Inferior parietal cortex (tissue), 1 donor: Measurements from ENCODE around the gene SCAMP2.
"Not testable (repeated sequence)": the region's sequence is repeated elsewhere in the genome, so short reads cannot be mapped to it uniquely, and the experiment has no call there.

ENCODE experiments used
- DNase-seq: peaks from one replicate; pipeline ENCODE4 v3.0.0-alpha.2; 2016; ENCODE audit errors: extremely low spot score

SCAMP2 gene, protein sequence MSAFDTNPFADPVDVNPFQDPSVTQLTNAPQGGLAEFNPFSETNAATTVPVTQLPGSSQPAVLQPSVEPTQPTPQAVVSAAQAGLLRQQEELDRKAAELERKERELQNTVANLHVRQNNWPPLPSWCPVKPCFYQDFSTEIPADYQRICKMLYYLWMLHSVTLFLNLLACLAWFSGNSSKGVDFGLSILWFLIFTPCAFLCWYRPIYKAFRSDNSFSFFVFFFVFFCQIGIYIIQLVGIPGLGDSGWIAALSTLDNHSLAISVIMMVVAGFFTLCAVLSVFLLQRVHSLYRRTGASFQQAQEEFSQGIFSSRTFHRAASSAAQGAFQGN

DNA sequence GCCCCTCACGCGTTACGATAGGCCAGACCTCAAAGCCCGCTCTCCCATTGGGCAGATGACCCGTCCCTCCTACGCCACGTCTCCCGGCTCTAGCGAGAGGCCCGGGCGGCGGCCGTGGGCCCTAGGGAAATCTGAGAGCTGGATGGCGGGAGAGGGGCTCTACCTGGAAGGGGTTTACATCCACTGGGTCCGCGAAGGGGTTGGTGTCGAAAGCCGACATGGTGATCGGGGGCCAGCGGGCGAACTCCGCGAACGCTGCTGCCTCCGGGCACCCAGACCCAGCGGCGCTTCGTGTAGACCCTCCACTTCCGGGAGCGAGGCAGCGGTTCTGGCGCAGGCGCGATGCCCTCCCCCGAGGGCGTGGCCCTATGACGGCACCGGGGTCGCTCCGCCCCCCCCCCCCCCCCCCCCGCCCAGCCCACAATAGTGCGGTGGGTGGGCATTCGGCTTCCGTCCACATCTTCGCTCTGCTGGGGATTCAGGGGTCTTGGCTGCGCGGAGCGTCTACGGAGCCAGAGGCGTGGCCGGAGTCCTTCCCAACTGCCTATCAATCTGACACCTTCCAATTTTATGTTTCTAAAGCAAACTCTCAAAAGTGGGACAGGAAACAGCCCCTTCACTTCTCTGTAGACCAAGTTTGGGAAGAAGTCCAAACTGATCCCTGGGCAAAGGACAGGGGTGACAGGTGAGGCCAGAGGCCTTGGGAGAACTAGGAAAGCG is at the start of gene SCAMP2:
Gene SCAMP2, minus strand, starts transcription at position 330 of the 720 bp plus-strand sequence. Its CDS starts 110 bp downstream, at position 220.
- DNase-seq: peak; percentile 93

DNA sequence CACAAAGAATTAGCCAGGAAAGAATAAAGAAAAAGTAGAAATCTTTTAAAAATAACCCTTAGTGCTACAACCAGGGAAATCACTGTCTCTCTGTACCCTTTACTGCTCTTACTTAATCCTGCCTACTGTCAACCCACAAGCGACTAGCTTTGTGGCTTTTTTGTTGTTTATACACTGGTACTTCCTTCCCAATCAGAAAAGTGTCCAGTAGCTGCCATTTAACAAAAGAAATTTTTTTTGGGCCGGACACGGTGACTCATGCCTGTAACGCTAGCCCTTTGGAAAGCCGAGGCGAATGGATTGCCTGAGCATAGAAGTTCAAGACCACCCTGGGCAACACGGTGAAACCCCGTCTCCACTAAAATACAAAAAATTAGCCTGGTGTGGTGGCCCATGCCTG is 47.3 kb upstream of the SCAMP2 start:
- DNase-seq: no peak

DNA sequence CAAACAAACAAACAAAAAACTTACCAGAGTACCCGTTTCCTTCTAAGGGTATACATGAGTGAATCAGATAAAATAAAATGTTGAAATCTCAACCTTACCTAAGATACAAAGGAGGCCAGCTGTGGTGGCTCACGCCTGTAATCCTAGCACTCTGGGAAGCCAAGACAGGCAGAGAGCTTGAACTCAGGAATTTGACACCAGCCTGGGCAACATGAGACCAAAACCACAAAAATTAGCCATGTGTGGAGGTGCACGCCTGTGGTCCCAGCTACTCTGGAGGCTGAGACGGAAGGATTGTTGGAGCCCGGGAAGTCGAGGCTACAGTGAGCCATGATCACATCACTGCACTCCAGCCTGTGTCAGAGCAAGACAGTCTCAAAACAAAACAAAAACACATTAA is 44.5 kb upstream of the SCAMP2 start:
- no peak for DNase-seq

DNA sequence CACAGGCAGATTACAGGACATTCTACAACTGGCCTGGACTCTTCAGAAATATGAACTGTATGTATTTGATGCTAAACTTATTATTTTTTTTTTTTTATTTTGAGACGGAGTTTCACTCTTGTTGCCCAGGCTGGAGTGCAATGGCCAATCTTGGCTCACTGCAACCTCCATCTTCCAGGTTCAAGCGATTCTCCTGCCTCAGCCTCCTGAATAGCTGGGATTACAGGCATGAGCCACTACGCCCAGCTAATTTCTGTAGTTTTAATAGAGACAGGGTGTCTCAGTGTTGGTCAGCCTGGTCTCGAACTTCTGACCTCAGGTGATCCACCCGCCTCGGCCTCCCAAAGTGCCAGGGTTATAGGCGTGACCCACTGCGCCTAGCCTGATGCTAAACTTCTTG is 40.6 kb upstream of the SCAMP2 start:
- DNase-seq: not testable (repeated sequence)

DNA sequence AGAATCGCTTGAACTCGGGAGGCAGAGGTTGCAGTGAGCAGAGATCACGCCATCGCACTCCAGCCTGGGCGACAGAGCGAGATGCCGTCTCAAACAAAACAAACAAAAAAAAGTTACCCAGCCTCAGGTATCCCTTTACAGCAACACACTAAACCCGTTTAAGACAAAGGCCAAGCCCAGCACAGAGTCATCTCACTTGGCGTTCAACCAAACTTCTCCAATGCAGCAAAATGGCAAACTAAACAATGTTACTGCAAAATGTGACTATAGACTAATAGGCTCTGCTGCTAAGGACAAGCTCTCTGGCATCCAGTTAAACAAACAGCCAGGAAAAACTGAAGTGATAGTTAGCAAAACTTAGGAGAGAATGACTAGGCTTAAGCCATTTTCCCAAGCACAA is 39.9 kb upstream of the SCAMP2 start:
- no peak for DNase-seq

DNA sequence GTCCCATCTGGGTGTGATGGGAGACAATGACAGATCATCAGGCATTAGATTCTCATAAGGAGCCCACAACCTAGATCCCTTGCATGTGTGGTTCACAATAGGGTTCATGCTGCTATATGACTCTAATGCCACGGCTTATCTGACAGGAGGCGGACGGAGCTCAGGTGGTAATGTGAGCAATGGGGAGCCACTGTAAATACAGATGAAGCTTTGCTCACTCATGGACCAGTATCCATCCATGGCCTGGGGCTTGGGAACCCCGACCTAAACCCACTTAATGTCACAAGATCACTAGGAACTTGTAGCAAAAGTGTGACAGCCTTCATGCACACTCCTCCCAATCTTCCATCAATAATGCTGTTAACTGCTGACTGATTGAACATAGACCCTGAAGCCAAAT is 35.5 kb upstream of the SCAMP2 start:
- DNase-seq: no peak

DNA sequence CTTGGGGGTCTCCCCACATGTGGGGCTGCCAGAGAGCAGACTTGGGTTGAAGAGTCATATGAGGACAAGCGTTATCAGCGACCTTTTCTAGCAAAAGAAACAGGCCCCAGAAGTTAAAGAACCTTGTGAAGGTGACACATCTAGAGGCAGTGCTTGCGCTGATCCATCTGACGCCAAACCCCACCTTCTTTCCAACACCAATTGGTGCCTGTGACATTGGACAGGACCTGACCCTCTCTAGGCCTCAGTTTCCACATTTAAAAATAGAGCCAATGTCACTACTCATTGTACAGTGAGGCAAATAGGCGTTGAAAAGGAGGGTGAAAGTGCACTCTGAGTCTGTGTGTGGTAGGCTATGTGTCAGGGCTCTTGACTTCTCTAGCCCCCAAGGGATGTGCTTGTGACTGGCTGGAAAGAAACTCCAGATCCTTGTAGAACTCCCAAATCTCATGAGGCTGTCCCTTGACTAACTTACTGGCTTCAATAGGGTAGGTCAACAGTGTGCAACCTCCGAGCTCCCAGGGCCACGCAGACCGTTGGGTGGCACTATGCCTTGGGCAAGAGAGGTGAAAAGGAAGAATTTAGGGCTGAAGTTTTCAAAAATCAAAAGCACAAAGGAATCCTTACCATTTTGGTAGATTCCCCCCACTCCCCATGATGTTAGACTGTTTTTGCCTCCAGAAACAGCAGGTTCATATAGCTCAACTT is 34.2 kb upstream of the SCAMP2 start:
- no peak for DNase-seq

DNA sequence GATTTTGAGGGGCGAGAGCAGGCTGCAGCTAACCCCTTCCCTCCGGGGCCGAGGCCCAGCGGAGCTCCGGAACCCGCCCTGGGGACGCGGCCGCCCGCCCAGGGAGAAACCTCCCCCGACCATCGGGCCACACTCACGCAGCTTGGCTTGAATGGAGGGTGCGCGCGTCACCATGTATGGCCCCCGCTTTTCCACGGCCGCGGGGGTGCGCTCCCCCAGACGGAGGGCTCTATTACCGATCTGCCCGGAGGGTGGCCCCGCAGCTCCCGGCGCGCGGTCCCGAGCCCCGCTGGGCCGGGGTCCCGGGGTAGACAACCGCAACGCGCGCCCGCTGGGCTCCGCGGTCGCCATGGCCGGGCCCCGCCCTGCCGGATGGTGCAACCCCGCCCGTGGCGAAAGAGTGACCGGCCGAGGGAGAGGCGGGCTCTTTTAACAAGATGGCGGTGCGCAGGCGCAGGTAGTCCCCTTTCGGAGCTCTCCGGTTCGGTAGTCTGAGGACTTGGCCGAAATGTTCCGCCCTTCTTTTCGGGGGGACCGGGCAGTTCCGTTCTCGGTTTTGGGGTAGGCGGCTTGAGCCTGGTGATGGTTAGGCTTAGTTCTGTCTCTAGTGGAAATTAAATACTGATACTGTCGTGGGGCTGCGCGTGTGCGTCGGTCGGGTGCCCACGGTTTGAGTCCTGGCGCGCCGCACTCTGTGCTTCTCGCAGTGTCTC is 33.4 kb upstream of the SCAMP2 start, which contains the start of gene FAM219B:
Gene FAM219B, minus strand, starts transcription at position 402 of the 713 bp plus-strand sequence. Its CDS starts 51 bp downstream, at position 351.
- DNase-seq: peak; percentile 94

DNA sequence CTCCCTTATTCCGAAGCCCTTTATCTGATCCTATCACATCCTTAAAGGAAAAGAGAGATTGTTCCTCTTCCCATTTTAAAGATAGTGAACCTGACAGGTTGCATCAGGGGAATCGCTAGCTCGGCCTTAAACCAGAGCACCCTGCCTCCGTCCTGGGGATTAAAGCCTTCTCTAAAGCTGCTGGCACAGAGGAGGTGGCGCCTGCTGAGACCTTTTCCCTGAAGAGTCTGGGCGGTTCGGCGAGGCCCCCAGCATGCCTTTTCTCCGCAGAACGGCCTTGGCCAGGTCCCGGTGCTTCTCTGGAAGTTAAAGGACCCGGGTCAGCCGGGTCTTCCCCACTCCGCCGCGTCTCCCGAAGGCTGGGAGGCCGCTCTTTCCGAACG is 32.9 kb upstream of the SCAMP2 start:
- DNase-seq: peak; percentile 52

DNA sequence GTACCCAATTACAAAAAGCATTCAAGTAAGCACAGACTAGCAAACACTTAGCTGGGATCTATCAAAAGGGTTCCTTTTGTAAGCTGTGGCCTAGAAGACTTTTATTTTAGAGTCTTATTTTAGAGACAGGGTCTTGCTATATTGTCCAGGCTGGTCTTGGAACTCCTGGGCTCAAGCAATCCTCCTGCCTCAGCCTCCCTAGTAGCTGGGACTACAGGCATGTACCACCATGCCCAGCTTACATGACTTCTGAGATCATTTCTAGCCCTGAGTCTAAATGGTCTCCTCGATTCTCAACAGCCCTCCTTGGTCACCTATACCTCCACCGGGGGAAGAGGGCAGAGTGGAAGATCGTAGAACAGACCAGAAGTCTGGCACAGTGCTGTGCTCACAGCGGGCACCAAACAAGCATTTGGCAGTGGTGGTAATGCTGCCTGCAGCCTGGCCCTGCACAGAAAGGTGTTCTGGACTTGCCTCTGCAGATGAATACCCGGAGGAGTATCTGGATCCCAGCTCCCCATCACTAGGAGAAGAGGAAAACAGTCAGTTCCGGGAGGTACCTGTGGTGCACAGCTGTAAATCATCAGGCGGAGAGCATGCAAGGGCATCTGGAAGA is 31.1 kb upstream of the SCAMP2 start:
- DNase-seq: no peak

DNA sequence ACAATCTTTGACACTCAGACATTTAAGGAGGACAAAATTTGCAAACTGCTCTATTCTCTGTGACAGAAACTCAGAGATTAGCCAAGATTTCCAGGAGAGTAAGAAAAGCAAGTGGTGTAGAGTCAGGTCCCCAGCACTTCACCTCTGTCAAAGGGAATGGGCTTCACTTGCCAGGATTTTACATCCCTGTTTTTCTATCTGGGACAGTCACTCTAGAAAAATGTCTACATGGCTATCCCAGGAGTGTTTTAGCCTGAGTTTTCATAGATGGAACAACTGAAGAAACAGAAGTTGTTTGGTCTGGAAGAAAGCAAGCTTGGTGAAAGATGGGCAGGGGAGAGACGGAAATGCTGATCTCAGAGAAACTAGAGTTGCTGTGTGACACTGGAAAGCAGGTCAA is 30.5 kb upstream of the SCAMP2 start:
- DNase-seq: no peak

DNA sequence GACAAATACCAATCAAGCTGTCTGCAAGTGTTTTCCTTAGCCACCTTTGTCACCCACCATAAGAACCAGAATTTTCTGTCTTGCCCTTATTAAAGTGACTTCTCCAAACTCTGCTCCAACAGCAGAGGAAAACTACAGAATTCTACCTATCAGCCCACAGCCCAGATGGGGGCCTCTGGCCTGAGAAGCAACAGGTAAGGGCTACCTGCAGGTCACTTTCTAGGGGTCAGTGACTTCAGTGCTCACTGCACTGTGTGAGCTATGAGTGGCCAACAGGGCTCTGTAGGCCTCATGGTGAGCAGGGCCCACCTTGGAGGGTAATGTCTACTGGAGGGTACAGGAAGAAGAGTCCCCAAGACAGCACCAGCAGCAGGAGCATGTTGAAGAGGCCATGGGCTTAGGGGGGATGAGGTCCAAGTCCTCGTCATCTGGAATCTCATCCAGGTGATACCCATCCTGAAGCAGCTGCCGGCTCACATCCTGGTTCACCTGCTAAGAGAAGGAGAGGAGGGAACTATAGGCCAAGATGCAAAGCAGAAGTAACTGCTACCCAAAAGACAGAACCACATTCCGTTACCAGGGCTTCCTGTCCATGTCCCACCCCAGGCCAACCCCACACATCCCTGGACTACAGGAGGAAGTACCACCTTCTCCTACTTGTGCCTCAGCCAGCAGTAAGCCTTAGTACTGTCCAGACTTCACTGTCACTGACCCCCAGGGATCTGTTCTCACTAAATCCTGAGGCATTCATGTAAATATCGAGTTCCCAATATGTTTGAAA is 29.3 kb upstream of the SCAMP2 start:
- no peak for DNase-seq

DNA sequence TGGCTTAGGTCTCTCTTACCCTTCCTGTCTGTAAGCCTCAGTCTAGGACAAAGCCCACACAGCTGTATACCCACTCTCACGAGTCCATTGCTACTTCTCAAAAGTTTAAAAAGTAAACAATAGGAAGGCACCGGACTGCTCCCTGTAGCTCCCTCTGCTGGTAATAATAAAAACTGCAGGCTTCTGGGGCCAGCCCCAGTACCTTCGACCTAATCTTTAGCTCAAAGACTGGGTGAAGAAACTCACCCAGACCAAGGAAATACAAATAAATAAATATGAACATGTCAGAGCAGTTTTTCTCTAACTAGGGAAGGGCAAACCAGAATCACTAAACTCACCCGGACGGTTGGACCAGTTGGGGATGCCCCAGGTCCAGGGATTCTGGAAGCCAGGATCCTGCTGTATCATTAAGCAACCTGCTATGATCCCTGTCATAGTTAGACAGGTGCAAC is 28.5 kb upstream of the SCAMP2 start:
- peak; percentile 79 for DNase-seq

DNA sequence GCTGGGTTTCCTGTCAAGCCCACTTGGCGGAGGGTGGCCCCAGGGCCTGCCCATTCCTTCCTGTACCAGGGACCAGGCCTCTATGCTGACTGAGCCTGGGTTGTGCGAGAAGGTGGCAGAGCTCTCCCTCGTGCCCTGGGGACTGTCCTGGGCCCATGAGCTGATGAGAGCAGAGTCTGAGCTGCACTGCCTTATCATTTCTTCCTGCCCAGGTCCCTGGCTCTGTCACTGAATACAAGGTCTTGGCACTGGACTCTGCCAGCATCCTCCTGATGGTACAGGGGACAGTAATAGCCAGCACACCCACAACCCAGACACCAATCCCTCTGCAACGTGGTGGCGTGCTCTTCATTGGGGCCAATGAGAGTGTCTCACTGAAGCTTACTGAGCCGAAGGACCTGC is 24.1 kb upstream of the SCAMP2 start:
- DNase-seq: no peak

DNA sequence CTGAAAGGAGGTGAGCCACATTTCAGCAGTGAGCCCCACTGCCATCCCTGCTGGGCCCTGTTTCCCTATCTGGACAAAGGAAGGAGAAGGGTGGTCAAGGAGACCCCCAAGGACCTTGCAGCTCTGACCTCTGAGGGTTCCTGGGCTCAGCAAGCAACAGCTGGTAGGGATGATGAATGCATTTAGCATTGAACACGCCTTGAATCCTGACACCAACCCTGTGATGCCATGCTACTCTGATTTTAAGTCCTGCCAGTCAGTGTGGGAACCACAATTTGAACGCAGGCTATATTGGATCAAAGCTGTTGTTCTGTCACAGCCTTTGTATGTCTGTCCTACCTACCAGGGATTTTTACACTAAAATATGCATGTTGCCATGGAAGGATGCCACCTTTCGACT is 23.2 kb upstream of the SCAMP2 start:
- no peak for DNase-seq

DNA sequence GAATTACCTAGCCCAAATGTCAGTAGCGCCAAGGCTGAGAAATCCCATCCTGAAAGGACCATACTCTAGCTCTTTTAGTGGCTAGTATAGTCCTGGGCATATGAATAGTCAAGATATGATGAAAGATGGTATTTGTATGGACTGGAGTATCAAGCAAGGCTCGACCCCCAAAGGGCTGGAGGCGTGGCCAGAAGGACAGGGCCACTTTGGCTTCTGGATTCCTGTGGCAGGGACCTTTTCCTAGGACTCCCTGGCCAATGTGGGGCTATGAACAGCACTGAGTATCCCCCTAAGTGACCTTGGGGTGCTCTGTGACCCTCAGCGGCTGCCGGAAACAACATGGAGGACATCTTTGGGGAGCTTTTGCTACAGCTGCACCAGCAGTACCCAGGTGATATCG is 22.7 kb upstream of the SCAMP2 start:
- no peak for DNase-seq

DNA sequence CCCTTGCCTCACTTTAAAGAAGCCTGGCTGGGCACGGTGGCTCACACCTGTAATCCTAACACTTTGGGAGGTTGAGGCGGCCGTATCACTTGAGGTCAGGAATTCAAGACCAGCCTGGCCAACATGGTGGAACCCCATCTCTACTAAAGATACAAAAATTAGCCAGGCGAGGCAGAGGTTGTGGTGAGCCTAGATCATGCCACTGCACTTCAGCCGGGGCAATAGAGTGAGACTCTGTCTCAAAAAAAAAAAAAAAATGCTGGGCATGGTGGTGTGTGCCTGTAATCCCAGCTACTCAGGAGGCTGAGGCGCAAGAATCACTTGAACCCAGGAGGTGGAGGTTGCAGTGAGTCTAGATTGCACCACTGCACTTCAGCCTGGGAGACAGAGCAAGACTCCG is 21.2 kb upstream of the SCAMP2 start:
- DNase-seq: not testable (repeated sequence)

DNA sequence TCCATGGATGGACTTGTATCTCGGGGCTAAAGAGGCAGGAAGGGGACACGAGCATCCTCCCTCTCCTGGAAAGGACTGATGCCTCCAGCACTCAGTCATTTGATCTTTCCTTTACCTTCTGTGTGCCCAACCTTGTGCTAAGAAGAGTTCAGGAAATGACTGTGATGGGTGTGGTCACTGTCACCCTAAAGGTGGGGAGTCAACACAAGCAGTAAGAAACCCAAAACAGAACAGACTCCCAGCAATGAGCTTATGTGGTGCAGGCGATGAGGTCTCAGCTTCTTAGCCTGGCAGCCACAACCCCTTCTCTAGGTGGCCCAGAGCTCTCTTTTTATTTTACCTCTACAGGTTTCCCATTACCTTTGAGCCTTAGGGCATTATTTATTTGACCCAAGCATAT is 20.5 kb upstream of the SCAMP2 start:
- DNase-seq: no peak

DNA sequence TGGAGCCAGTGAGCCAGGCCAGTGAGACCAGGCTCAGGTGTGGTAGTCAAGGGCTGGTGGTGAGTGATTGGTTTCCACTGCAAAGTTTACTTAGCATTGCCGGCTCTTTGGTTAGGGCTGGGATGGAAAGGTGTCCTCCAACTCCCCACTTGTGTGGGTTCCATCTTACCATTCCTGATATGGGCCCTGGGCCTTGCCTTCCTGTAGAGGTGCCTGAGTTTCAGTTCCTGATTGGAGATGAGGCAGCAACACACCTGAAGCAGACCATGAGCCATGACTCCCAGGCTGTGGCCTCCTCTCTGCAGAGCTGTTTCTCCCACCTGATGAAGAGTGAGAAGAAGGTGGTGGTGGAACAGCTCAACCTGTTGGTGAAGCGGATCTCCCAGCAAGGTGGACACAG is 19.8 kb upstream of the SCAMP2 start:
- no peak for DNase-seq

DNA sequence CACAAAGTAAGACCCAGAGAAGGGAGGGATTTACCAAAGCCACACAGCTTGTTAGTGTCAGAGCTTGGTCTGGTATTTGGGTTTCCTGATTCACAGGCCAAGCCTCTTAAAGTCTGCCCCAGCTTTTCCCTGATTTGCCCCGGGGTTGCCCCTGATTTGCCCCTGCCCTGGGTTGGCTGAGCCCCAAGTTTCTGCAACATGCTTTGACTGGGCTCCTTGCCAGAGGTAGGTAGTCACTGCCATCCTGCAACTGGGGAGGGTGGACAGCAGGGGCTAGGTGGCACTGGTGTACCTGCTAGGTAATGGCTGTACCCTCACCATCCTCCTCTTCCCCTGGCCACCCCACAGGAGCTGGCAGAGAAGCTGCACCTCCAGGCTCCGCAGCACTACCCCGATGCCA is 19.1 kb upstream of the SCAMP2 start:
- no peak for DNase-seq

DNA sequence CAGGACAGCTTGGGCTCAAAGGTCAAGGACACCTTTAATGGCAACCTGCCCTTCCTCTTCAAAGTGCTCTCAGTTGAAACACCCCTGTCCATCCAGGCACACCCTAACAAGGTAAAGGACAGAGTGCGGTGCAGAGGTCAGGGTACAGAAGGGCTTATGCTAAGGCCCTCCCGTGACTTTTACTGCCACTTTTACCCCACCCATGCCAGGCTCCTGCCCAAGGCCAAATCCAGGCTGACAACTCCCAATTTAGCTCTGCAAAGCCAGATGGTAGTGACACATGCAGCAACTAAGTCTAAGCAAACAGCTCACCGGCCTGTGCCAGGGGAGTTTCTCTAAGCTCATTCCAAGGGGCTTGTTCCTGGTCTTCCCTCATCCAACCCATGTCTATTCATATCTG is 18.3 kb upstream of the SCAMP2 start:
- DNase-seq: no peak
